HG03432 (cell line): Measurements from ENCODE around the gene NOC4L.

Experiments used
- ATAC-seq: cut with Tn5 transposase; IDR thresholded peaks from one replicate; pipeline ENCODE4 v1.9.1; 2021; ENCODE audit warnings: mild to moderate bottlenecking, moderate library complexity; ENCODE audit not compliant: unreplicated experiment

The NOC4L gene

DNA sequence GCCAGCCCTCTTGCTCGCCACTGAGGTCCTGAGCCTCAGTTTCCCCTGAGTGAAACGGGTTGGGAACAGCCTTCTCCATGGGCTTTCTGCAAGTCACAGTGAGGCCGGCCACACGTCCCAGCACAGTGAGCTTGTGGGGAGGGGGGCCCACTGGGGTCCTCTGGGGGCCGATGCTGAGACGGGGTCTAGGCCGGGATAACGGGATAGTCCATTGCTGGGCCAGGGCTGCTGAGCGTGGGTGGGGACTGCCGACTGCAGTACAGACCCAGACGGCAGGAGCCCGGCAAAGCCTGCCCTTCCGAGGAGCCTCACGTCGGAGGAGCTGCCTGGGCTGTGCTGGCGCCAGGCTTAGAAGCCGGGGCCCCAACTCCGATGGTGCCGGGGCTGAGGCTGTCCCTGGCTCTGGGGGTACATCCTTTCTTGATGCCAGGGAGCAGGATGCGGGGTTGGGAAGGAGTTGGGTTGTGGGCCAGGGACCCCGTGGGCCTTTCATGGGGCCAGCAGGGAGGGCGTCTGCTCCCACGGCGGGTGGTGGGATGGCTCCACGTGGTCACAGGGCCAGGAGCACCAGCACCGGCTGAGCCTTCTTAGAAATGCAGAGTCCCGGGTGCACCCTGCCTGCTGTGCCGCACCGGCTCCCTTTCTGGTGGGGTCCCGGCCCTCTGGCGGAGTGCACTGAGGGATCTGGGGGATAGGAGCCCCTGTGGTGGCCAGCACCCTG is 24.2 kb downstream of the NOC4L start:
- no peak for ATAC-seq

DNA sequence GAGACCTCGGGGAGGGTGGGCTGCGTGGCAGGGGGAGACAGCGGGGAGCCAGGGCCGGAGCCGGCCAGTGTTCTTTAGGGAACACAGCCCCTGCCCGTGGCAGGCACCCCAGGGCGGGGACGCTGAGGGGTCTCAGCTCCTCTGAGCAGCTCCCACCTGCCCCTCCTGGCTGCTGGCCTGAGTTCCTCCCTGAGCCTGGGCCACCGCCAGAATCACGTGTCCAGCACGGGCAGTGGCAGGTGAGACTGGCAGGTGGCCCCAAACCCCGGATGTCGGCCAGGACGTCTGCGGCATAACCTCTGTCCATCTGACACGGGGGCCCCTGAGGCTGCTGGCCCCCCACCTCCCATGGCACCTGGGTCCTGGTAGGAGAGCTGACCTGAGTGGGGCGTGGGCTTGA is 25.1 kb downstream of the NOC4L start:
- ATAC-seq = no peak

DNA sequence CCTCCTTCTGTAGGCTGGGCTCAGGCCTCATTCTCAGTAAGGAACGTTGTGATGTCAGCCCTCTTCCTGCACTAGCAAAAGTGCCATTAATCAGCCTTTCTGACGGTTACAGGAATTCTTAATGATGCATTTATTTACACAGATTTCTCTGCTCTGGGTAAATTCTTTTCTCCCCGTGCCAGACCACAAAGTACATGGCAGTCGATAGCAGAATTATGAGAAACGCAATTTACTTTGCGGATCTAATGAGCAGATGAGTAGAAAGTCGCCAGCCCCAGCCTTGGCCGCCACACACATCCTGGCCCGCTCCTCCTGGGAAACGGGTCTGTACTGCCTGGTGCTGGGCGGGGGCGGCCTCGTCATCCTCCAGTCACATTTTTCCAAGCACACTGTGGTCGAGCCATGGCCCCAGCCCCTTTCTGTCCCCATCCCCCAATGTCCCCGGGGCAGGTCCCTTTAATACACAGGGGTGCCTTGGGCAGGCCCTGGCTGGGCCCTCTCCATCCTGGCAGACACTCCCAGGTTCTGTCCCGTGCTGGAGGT is 25.9 kb downstream of the NOC4L start:
- no peak for ATAC-seq

DNA sequence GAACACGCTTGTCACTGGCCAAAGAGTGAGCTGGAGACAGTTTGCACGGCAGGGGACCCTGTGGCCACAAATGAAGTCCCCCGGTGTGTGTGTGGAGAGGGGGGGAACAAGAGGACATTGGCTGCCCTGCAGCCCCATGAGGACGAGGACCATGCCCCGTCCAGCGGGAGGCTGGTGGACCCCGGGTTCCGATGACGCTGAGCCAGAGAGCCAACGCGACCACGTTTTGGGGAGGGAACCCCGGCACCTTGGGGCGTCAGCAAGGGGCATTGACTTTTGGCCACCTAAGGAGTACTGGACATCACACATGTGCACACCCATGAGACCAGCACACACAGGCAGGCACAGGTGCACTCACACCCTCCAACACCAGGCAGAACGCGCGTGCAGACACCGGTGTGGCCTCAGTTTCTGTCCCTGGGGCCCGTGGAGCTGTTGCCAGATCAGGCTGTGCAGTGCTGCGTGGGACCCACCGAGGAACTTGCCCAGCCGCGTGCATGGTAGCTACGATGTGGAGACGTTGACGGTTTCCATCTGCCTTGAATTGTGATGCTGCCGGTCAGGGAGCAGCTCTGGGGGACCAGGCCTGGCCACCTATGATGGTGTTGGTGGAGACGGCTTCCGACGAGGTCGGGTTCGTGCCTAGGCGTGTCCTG is 26.5 kb downstream of the NOC4L start:
- ATAC-seq = no peak

DNA sequence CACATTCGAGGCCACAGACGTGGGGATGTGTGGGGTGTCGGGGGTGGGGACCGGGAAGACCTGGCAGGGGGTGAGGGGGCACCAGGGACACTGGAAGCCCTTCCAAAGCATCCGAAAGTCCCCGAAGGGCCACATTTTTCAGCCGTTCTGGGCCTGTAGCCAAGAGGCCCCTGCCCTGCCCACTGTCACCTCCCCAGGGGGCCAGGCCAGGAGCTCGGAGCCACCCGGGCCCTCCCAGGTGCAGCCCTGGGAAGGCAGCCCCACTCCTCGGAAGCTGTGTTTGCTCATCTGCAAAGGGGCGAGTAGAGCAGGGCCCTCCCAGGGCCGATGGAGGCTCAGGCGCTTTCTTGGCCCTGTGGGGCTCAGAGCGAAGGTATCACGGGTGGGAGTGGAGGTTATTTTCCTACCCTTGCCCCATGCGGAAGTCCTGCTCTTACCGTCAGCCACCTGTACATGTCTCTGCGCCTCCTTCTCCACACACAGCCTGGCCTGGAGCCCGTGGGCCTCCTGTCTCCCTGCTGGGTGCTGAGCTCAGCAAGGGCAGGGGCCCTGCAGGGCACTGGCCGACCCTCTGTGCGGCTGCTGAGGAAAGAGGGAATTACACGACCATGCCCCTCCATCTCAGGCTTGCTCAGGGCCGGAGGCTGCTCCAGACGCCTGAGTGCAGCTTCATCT is 27.2 kb downstream of the NOC4L start:
- ATAC-seq = no peak

DNA sequence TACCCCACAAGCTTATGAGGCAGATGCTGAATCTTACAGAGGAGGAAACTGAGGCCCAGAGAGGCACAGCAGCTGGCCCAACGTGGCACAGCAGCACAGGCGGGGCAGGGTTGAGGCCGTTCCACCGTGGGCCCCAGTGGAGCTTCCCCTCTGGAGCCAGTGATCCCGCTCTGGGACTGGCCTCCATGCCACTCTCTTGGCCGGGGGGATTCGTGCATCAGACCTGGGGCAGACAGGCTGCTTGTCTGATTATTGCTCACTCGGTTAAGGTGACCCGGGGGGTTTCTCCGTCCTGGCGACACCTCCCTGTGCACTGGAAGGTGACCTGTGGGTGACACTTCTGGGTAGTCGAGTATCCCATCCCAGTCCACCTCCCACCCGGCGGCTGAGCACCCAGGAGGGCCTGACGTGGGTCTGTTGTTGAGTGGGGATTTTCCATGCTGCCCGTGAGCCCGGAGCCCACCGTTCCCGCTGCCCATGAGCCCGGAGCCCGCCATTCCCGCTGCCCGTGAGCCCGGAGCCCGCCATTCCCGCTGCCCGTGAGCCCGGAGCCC is 27.8 kb downstream of the NOC4L start:
- no peak for ATAC-seq

DNA sequence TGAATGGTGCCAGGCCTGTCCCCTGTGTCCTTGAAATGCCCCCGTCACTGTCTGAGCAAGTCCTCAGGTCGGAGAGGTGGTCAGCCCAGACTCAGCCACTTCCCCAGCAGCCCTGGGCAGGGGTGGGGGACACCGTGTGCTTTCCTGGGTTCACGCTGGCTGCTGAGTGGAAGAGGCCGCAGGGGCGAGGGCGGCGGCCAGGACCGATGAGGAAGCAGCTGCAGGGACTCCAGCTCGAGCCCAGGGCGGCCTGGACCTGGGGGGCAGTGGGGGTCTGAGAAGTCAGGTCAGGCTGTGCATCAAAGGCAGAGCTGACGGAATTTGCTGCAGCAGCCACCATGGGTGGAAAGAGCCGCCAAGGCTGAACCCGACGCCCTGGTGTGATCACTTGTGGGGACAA is 28.4 kb downstream of the NOC4L start:
- ATAC-seq = no peak

DNA sequence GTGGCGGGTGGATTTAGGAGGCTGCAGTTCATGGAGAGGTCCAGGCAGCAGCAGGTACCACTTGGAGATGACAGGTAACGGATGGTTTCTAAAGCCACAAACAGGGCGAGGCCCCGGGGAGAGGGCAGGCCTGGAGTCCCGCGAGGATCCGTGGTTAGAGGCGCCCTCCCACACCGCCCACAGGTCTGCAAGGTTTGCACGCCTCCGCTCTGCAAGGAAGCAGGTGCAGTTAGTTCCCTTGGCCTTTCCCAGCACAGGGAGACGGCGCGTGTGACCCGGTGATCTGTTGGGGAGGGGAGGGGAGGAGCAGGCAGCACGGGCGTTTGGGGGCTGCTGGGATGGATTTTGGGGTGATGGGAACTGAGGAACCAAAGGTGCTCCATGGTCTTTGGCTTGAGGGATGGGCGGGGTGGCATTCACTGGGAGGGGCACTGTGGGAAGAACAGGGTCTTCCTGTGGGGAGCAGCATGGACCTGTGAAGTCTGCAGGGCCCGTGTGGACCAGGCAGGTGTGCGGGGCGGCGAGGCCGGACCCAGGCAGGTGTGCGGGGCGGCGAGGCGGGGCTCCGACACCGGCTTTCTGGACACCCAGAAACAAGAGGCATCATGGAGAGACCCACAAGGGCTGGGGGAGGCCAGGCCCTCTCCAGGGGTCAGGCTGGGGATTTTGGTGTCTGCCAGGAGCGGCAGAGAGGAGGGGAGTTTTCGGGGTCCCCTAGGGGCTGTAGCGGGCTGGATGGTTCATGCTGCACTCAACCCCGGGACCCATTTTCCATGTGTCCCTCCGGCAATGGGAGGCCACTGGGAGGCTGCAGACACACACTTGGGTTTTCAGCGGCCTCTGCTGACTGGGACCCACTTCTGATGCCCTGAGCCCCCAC is 29.1 kb downstream of the NOC4L start:
- ATAC-seq = no peak

DNA sequence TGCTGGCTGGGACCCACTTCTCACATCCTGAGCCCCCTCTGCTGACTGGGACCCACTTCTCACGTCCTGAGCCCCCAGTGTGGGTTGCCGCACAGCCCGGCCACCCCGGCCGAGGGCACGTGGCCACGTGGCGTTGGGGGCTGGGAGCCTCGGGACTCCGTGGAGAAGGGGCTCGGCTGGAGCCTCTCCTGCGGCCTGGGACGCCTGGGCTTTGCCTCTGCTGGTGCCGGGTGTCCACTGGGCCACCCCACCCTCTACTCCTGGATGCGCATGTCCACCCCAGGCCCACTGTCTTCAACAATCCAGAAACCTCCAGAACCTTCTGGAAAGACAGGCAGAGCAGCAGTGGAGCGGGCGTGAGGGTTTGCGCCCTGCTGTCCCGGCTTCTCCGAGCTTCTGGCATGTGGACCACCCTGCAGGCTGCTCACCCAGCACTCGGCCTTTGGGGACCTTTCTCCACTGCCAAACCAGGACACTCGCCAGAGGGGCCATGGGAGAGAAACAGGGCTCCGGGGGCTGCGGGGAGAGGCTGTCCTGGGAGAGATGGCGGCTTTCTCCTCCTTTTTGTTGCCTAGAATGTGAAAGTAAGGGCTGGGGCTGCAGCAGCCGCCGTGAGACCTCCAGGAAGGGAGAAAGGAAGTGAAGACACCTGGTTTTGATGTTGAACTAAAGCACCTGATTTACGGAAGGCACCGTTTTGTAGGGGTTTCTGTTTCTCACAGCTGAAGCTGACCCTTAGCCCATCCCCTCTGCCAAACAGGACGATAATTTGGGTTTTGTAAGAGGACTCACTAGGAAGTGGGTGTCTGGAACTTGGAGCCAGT is 30.0 kb downstream of the NOC4L start:
- ATAC-seq = no peak

DNA sequence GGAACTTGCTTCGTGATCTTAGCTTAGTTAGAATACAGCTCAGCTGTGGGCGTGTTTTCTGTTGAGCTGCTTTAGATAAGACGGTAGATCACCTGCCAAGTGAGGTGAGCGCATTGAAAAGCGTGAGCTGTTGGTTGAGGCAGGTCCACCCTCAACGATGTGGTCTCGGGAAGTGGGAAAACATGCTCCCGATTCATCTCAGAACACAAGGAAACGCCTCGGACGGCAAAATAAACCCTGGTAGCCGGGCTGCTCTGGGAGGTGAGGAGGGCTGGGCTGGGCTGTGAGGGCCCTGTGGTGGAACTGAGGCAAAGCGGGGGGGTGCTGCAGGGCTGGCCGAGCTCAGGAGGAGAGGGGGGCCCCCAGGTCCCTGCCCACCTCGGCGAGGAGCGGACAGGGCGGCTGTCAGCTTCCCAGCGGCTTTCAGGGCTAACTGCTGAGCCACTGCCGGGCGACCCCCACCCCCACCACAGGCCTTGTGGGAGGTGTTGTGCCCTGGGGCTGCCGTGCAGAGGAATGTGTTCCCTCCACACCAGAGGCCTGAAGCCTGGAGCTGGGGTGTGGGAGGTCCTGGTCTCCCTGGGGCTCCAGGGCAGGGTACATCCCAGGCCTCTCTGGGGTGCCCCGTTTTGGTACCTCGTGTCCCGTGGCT is 30.7 kb downstream of the NOC4L start:
- no peak for ATAC-seq

DNA sequence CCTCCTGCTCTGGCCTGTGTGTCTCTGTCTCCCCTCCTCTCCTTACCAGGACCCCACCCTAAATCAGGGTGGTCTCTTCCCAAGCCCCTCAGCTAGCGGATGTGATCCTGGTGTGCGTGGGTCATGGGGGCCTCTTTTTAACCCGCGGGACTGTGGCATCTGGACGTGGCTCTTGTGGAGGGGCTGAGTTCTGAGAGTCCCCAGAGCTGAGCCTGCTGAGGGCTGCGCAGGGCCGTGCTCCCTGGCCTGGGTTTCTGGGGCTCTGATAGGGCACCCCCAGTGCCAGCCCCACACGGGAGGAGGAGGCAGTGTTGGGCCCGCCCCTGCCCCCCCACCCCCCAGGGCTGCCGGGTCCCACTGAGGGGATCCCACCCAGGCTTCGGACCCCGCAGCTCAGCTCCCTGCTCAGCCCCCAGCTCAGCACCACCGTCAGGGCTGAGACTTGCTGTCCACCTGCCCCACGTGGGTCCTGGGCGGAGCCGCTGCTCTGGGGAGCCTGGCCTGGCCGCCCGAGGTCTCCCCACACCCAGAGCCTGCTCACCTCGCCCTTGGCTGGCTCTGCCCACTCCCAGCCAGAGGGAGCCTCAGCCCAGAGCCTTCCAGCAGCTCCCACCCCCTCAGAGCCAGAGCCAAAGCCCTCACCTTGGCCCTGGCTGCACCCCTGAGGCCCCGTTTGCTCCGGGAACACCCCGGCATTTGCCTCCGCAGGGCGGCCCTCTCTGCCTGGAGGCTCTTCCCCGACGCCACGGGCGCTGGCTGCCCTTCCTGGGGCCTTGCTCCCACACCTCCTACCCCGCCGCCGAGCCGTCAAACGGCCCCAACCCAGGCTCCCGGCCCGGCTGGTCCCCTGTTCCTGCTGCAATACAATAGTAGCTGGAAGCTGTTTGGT is 31.5 kb downstream of the NOC4L start:
- no peak for ATAC-seq

DNA sequence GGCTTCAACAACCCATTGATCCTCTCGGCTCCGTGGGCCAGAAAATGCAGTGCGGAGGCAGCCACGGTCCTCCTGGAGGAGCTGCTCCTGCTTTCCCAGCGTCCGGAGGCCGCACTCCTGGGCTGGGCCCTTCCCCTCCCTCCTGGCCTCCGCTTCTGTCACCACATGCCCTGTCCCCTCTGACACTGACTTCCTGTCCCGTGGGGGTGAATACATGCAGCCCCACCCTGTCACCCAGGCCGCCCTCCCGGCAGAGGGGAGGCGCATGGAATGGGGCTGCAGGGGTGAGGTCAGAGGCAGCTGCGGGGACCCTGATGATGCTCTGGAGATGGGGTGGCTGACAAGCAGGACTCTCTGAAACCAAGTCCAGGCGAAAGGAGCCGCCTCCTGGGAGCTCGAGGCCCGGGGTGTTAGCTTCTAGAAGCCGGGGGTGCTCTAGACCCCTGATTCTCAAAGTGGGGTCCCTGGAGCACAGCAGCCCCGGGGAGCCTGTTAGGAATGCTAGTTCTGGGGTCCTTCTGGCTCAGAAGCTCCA is 32.2 kb downstream of the NOC4L start:
- ATAC-seq = no peak

DNA sequence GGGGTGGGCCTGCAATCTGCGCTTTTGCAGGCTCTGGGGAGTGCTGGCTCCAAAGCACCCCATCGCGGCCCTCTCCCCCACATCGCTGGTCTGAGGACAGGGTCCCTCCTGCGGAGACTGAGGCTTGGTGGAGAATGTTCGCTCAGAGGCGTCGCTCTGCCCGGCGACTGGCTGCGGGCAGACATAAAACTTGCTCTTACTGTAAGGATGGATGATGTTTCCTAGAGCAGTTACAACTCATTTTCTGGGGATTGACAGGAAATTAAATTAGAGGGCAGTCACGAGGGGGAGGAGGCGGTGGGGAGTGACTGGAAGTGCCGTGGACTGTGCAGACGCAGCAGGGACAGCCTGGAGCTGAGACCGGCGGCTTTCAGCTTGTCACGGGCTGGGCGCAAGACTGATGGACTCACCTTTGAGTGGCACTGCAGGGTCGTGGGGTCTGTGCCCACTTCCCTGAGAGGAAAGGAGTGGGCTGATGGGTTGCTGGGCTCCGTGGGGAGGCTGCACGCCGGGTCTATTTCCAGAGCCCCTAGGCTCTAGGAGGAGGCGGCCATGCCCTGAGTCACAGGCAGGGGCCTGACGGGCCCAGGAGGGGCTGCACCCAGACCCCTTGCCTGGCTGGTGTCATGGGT is 32.8 kb downstream of the NOC4L start:
- ATAC-seq = no peak

DNA sequence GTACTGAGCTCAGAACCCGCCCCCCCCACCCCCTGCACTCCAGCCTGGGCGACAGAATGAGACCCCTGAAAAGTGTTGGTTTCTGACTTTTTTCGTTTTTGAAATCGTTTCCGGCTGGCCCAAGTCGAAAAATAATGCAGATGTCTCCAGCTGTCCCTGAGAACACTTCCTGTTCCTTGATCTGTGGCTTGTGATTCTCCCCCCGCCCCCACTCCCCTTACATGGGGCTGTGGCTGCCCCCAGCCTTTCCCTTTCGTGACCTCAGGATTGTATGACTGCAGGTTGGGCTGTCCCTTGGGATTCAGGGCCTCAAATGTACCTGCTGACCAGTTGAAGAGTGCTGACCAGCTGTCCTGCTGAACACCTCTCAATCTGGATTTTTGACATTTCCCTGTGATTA is 34.1 kb downstream of the NOC4L start:
- ATAC-seq = no peak

DNA sequence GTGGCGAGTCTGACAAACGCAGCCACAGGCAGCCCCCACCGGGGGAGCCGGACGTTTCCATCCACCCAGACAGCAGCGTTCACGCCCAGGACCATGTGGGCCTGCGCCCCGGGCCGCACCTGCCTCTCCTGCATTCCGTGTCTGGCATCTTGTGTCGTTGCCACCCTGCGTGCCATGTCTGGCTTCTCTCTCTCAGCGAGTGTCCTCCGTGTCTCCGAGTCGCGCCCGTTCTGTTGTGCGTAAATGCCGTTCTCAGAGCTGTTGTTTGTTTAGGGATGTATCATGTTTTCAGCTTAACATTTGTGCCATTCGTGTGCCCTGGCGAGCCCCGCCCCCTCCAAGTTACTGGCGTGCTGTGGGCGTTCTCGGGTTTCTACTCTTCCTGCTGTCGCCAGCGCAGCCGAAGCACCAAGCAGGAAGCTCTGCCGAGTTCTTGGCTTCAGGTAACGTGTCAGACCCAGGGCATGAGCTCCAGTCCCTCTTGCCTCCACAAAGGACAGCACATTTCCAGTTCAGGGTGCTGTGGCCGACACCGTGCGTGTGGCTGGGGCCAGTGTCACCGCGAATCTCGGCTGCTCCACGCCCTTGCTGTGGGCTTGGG is 34.6 kb downstream of the NOC4L start:
- ATAC-seq = no peak

DNA sequence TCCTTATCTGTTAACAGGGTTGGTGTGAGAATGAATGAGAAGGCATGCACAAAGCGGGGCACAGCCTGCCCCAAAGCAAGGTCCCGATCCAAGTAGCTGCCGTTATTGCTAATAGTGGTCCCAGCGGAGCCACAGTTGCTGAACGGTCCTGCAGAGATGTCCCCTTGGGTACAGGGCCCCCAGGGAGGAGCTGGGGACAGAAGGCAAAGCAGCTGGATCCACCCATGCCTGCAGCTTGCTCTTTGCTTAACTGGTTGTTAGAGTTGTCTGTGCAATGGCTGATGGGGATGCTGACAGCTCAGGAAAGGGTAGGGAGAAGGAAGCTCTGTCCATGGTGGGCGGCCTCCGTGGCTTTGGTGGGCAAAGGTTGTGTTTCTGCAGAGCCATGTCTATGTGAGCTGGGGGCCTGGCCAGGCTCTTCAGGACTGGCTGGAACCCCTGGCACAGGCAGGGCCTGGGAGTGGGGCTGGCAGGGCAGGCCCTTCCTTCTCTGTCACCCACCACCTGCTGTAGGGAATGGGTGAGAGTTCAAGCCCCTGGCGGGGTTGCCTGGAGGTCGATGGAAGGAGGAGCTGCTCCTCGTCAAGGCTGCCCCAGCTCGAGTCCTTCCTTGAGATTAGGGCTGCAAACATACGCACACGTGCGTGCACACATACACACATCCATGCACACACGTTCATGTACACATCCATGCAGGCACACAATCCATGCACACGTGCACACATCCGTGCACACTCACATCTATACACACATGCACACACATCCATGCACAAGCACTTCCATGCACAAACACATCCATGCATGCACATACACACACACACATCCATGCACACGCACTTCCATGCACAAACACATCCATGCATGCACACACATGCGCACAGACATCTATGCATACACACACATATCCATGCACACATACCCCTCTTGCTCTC is 35.4 kb downstream of the NOC4L start:
- ATAC-seq = no peak
